Nasal cavity respiratory epithelium epithelial cell of viscerocranial mucosa (primary cell): ENCODE data around the gene CAMK1D. TPM values are rescaled to one million over a fixed set of nuclear protein-coding genes. Genes with fewer than 3 reads are reported as not detected.

Source experiments
- total RNA-seq: library from RNA; depleted of rRNA; stranded (reverse); fragments of >200 nt; gene quantifications from 2 replicates; pipeline ENCODE4 v1.2.3, GENCODE V29; 2014

CAMK1D gene
- 1.0 and 16.0 TPM in 2 replicates for total RNA-seq

DNA sequence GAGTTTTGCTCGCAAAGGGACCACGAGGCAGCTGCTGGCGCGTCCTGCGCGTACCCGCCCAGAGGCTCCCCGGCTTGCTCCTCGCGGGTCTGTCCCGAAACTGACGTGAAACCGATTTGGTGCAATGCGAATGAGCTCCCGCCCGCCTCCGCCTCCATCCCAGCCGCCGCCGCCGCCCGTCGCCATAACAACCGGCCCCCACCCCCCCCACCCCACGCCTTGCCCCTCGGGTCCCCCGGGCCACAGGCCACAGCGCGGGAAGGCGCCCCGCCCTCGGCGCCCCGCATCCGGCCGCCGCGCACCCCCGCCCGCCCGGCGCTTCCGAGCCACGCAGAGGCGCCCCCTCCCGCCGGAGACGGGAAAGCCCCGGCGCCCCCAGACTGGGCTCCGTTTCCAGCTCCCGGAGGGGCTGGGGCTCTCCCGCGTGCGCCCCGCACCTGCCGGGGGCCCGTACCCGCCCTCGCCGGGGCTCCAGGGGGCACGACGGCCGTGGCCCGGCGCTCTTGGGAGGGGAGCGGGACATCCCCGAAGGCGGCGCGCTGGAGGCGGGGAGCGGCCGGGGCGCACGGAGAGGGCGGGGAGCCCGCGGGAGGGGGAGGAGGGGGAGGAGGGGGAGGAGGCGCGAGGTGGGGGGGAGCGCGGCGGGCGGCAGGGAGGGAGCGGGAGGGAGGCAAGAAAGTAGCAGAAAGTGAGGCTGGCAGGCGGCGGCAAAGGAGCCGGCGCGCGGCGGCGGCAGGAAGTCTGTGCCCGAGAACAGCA is at the start of gene CAMK1D:
Gene CAMK1D (plus strand): TSS at position 678 of the 759 bp plus-strand sequence.

Other genes with a start within 250 kb of the CAMK1D start
- 7.8 and 9.9 TPM in 2 replicates for gene SEC61A2, start 219.9 kb upstream of the CAMK1D start, total RNA-seq
- gene NUDT5, start 153.7 kb upstream of the CAMK1D start, total RNA-seq, result 59.1 and 66.8 TPM in 2 replicates
- gene CDC123, start 153.4 kb upstream of the CAMK1D start, total RNA-seq, result 114 and 146 TPM in 2 replicates